GM21526 (cell line): ENCODE data around the gene CADPS.

Source experiments
- ATAC-seq: cut with Tn5 transposase; IDR thresholded peaks from one replicate; pipeline ENCODE4 v1.9.1; 2021; ENCODE audit warnings: moderate library complexity; ENCODE audit not compliant: unreplicated experiment, low FRiP score

Gene CADPS

DNA sequence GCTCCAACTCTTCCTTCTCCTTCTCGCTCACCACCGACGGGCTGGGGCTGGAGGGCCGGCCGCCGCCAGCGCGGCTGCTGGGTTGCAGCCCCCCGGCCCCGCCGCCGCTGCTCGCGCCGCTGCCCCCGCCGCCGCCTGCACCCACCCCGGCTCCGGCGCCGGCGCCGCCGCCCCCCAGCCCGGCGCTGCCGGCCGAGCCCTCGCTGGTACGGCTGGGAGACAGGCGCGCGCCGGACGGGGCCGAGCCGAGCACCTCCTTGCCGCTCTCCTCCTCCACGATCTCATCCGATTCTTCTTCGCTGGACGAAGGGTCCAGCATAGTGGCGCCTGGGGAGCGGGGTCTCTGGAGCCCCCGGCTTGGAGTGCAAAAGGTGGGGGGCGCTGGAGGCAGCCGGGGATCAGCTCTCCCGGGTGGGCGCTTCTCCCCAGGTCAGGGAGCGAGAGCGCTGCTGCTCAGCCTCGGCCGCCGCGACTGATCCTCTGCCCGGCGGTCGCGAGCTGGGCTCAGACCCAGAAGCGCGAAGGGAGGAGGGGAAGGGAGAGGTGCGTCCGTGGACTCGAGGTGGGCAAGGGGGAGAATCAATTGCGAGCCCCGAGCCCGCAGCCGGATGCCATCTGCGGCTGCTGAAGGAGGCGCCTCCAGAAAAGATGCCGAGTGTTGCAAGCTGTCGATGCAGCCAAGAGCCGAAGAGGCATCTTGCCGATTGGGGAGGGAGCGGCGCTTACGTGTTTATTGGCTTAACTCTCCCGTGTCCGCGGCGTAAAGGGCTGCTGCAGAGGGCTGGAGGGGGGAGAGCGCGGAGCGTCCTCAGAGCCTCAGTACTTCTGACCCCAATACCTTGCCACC lies at the start of gene CADPS:
Gene CADPS (minus strand): TSS at position 706 of the 847 bp plus-strand sequence. CDS start 387 bp downstream, at position 319.
- ATAC-seq = no peak

DNA sequence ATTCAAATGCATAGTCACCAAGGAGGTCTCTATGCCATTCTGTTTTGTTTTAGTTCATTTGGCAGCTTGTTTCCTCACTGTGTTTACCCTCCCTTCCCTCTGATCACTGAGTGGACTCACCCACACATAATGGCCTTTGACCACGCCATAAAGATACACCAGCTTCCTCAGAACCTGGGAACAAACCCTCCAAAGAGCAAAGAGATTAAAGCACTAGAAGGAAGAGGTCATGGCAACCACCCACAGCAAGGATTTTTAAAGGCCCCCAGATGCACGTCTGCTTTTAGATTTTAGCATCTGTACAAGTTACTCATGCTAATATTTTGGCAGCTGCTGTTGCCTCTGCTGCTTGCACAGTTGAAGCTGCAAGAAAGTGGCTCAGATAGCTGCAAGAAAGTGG lies 47.9 kb upstream of the CADPS start:
- ATAC-seq = no peak

DNA sequence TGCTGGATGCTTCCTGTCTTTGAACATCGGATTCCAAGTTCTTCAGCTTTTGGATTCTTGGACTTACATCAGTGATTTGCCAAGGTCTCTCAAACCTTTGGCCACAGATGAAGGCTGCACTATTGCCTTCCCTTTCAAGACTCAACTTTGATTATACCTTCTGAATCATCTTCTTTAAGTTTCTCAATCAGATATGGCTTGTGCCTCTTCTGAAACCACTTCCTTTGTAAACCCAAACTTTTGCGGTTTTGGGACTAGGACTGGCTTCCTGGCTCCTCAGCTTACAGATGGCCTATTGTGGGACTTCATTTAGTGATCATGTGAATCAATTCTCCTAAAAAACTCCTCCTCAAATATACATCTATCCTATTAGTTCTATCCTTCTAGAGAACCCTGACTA lies 47.1 kb upstream of the CADPS start:
- ATAC-seq = no peak

DNA sequence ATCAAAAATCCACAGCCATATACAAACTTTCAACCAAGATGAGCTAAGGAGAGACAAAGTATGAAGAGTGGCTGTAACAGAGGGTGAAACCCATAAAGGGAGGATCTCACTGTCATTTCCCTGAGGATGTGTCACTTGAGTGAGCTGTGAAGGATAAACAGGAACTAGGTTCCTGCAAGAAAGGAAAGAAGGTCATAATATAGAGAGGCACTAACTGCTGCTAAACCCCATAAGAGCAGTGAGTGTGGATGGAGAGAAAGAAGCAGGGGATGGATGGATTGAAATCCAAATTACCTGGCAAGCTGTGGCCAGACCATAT lies 45.2 kb upstream of the CADPS start:
- ATAC-seq = no peak

DNA sequence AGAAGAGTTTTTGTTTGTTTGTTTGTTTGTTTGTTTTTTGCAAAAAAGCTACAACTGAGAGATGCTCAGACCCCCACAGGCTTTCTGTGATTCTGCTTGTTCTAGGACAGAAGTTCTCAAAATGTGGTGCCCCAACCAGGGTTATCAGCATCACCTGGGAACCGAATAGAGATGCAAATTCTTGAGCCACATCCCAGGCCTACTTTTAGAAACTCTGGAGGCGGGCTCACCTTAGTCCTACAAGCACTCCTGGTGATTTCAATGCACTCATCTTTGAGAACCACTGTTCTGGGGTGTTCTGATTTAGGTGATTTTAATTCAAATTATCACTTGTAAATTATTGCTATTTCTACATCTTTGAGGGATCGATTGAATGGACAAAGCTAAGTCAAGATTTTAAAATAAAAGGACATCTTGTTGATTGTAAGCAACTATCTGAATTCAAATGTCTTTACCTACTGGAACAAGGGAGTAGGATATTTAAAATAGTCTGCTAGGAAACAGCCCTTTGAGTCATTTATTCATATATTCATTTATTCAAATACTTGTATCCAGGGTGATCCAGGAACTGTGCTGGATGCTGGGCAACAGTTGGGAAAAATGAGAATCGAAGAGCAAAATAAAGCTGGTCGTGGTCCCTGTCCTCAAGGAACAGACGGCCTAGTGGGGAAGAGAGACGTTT lies 44.7 kb upstream of the CADPS start:
- ATAC-seq = no peak

DNA sequence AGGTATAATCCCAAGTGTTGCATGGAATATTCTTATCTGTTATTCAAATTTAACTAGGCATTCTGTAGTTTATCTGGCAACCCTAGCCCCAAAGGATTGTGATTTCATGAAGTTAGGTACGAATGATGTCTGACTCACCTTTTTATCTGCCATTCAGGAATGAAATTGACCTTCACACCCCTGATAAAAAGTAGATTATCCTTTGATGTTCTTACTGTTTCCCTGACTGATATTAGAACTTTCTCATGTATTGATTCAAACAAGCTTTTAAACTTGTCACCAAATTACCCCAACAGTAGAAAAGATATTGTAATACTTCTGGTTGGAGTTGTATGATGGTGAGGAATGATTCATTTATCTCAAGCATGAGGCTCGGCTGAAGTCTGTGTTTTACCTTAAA lies 43.6 kb upstream of the CADPS start:
- no peak for ATAC-seq

DNA sequence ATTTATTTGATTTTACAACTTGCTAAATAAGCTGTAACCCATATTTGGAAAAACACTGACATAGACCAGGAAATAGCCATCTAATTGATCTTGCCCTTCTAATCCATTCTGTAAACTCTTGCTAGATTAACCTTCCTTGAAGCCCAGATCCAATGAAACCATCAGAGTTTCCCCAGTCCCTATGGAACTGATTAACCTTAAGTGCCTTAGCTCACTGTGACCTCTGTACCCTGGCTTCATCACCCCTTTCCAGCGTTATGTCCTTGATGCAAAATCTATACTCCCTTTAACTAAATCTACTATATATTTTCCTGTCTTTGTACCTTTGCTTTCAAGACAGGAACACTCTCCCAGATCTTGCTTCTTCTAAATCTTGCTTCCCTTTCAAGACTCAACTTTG lies 42.9 kb upstream of the CADPS start:
- ATAC-seq = no peak

DNA sequence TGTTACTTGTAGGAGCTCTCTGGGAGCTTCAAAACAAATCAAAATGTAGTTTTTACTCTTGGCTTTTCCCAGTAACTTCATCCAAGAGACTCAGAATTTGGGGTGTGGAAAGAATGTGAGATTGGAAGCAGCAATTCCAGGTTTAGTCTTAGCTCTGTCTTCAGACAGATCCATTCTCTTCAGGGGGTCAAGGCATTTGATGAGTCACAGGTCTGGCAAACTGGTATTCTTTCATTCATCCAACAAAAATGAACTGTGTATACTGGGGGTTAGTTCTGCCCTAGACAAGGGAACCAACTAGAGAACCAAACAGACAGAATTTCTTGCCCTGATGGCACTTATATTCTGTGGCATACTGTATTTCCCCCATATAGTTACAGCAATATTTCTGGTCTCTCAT lies 36.3 kb upstream of the CADPS start:
- ATAC-seq = no peak

DNA sequence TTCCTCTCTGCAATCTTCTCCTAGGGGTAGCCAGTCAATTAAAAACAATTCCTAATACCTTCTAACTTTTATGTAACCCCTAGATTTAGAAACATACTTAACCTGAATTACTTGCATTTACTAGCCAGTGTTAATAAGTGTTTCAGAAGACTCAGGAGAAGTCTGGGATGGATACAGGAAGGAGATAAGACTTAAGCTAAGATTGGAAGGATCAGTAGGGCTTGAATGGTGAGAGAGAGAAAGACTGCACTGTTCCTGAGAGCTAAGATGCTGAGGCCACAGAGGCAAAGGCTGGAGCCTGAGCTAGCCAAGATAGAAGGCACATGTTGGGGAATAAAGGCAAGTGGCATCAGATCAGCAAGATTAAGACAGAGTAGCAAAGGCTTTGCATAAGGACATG lies 30.1 kb upstream of the CADPS start:
- ATAC-seq = no peak

DNA sequence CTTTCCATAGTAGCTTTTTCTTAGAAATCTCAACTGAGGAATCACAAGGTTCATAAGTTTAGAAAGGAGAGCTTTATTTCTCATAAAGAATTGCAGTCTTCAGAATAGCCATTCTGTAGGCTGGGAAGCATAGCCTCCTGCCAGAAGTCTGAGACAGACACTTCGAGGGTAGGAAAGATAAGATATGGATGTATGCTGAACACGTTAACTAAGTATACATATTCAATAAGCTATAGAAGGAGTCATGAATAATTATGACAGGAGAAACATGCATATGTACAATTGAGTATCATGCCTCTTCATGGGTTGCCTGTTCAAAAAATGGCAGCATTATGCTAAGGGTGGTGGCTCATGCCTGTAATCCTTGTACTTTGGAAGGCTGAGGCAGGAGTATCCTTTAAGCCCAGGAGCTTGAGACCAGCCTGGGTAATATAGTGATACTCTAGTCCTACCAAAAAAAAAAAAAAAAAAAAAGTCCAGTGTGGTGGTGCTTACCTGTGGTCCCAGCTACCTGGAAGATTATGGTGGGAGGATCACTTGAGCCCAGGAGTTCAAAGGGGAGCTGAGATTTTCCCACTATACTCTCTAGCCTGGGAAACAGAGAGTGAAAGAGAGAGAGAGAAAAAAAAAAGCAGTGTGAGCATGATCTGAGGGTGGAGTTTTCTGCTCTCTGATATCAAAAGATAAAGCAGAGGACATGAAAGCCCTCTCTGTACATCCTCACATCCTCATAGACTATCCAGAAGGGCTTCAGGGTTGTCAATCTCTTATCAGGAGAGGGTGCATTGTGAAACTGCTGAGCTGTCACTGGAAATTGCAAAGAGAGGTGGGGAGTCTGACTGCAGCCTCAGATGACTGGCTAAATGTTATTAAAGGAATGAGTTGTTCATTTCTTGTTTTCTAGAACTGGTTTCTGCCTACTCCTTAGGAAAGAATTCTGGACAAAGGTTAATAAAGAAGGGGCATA lies 23.6 kb upstream of the CADPS start:
- ATAC-seq = no peak

DNA sequence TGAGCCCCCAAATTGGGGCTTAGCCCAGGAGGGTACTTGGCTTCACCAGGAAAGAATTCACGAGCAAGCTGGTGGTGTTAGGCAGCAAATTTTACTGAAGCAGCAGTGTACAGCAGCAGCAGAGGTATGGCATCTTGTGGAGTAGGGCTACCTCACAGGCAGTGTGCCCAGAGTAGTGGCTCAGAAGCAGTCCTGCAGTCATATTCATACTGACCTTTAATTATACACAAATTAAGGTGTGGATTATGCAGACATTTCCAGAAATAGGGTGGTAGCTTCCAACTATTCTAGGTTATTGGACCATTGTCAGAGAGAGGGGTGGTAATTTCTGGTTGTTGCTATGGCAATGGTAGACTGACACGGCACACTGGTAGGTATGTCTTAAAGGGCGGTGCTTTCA lies 20.7 kb upstream of the CADPS start:
- no peak for ATAC-seq

DNA sequence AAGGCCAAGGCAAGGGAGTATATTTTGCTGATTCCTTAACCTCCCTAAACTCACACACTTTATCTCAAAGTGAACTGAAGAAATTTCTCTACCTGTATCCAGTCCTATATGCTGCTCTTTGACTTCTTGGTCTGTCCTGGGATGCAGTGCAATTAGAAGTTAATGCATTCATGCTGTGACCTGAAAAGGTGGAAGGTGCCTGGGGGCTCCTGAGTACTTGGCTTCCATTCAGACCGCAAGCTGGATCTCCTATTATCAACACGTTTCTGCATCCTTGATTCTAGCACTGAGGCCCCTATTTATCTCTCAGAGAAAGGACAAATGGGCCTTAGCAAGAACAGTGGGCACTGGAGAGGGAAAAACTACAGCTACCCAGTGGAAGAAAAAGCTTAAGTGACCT lies 17.7 kb upstream of the CADPS start:
- no peak for ATAC-seq

DNA sequence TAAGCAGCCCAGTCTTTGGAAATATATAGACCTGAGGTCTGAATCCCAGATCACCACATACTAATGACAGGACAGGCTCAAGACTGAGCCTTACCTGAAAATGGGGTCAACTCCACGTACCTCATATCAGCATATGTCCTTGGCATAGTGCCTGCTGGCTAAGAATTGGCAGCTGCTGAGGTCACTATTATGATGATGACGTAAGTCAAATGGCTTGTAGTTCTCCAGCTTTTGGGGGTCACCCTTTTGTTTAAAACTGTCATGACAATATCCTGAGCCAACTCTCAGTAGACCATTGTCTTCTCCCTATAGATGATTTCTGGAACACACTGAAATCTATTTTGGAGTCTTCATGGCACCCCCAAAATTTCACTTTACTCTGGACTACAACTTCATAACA lies 16.8 kb upstream of the CADPS start:
- ATAC-seq = no peak

DNA sequence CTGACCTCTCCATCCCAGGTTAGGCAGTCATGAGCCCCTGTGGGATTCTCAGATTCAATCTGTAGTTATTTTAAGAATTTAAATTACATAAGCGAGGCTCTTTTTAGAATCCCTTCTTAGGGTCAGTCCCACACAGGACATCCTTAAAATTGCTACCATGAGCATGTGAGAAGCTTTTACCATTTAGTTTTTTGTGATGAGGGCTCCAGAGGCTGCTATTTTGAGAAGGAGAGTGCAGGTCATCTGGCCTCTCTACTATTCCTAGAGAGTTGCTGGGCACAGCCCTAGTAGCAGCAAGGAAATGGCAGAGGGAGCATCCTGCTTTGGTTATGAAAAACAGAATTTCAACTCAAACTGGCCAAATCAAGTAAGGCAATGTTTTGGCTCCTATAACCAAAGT lies 13.6 kb upstream of the CADPS start:
- no peak for ATAC-seq

DNA sequence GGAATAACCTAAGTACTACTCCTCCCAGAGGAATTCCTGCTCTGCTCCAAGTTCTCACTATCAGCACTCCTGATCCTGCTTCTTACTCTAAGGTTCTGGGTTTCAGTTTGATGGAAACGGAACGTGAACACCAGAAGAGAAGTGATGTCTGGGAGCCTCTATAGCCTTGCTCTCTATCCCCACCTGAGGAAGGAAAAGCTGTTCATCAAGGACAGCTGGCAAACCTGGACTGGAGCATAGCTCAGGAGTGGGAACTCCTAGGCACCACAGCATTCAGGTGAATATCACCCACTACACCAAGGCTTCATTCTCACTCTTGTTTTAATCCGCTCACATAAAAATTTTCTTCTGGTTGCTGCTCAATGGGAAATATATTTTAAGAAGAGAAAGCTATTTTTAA lies 13.0 kb upstream of the CADPS start:
- ATAC-seq = no peak

DNA sequence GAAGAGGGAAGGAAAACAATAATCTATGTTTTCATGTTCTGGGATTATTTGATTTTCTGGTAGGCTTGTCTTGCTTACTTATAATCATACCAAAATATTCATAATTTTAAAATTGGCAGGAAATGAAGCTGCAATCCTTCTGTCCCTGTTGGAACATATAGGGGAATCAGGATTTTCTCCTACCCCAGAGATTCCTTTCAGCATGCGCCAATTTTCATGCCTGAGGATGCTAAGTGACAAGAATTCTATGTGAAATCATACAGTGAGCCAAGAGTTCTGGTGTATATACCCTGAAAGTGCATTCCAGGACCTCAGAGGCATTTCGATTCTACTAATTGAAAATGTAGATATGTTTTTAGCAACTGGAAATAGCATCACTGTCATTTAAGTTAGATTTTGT lies 9.9 kb upstream of the CADPS start:
- ATAC-seq = no peak

DNA sequence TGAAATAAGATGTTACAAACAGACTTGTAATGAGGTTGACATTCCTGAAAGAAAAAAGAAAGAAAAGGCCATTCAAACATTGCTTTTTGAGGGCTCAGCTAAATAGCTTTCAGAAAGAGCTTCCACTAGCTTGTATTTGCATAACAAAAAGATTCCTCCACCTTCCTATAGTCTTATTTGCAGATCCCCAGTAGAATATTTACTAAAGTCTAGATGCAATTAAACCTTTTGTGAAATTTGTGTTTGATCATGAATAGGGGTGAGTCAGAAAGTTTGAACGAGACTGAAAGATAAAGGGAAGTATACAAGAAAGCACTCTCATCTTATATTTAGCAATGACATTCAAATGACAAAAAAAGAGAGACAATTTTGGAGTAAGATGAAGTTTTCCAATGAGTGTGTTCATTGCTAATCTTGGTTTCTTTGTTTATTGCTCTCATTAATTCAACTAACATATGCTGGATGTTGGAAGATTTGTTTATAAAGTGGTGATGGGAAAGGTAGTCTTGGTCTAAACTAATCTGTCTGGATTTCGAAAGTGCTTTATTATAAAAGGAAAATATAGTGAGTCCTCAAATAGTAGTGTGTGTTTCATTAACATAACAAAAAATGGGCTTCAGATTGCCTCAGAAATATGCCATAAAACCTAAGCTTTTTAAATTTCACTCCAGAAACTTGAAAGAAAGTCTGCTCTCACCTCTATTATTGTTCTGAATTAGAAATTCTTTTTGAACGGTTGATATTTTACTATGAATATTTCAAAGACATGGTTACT lies 9.1 kb upstream of the CADPS start:
- no peak for ATAC-seq

DNA sequence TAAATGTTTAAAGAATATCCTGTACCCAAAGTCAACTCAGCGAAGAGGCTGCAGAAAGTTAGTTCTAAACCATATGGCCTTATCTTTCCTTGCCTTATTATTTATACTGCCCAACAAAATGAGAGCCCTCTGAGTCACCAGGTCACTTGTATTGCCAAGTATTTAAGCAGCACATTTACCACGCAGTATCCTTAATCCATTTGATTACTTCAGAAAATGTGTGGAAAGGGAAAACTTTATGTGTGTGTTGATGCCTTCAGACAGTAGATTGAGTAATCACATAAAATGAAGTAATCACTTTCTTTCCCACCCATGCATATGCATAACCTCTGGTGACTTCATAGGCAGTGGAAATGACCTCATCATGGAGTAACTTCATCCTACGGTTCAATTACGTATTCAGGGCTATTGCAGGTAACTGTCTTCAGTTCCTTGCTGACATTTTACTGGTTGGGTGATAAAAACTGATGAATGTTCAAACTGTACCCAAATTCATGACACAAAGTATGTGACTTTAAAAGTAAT lies 7.5 kb upstream of the CADPS start:
- ATAC-seq = no peak

DNA sequence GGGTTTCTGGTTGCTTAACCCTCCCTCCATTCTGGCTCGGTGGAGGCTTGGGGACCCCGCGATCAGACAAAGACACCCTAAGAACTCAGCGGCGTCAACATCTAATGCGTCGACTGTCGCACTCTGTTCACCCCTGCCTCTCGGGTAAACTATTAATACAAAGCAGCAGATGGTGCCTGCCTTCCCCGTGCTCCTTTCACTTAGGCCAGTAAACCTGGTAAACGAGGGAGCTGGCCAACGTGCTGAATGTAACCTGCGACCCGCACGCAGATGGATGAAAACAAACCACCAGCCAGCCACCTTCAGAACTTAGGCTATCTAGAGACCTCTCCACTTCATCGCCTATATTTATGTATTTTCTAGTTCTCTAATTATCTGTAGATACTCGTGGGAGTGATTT lies 848 bp upstream of the CADPS start:
- ATAC-seq = no peak

DNA sequence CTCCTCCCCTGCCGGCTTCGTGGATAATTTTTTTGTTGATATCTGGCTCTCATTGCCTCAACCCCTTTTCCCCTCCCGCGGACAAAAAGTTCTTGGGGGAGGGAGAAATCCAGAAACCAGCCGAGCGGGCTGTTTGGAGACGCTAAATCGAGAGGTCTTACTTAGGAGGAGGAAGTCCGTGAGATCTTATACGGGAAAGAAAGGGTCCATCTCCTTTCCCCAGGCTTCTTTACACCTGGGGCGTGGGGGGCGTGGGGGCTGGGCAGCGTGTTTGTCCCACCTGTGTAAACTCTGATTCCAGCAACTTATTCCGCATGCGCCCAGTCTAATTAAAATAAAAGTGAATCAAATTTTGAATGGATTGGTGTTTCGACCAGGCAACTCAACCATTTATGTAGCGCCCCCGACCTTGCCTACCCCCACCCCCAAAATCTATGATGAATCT lies 364 bp upstream of the CADPS start:
- ATAC-seq = no peak
